Hepatocyte (in vitro differentiated cells): Measurements from ENCODE around the gene RNF149. TPM values are rescaled to one million over a fixed set of nuclear protein-coding genes. Genes with fewer than 3 reads are reported as not detected.

Source experiments
- DNase-seq: peaks from one replicate; pipeline ENCODE4 v3.0.0-alpha.2; 2016; ENCODE audit warnings: low spot score
- H2AFZ ChIP-seq: fragments of 200-600 bp; sonication (generic); 2 replicates; pipeline ENCODE4 v1.6.0; 2016; ENCODE audit warnings: antibody characterized with exemption, mild to moderate bottlenecking
- H3K27ac ChIP-seq: fragments of 200-600 bp; sonication (generic); 2 replicates; pipeline ENCODE4 v1.5.1; 2016; ENCODE audit warnings: mild to moderate bottlenecking
- H3K27me3 ChIP-seq: fragments of 200-600 bp; sonication (generic); 2 replicates; pipeline ENCODE4 v1.6.1; 2016
- H3K36me3 ChIP-seq: fragments of 200-600 bp; sonication (generic); replicated peaks from 2 replicates; pipeline ENCODE4 v1.5.1; 2016; ENCODE audit warnings: low read depth; ENCODE audit not compliant: insufficient read depth
- H3K4me1 ChIP-seq: fragments of 200-600 bp; sonication (generic); 2 replicates; pipeline ENCODE4 v1.5.1; 2016; ENCODE audit warnings: mild to moderate bottlenecking, moderate library complexity; ENCODE audit not compliant: insufficient read depth
- H3K4me2 ChIP-seq: fragments of 200-600 bp; sonication (generic); 2 replicates; pipeline ENCODE4 v1.6.0; 2016
- H3K4me3 ChIP-seq: fragments of 200-600 bp; sonication (generic); 2 replicates; pipeline ENCODE4 v1.5.1; 2016; ENCODE audit warnings: mild to moderate bottlenecking
- H3K79me2 ChIP-seq: fragments of 200-600 bp; sonication (generic); 2 replicates; pipeline ENCODE4 v1.6.0; 2017; ENCODE audit warnings: mild to moderate bottlenecking
- H3K9me2 ChIP-seq: fragments of 200-600 bp; sonication (generic); replicated peaks from 2 replicates; pipeline ENCODE4 v1.6.0; 2017; ENCODE audit warnings: mild to moderate bottlenecking; ENCODE audit not compliant: insufficient read depth
- H3K9me3 ChIP-seq: fragments of 200-600 bp; sonication (generic); 2 replicates; pipeline ENCODE4 v1.5.1; 2016; ENCODE audit warnings: low read depth, mild to moderate bottlenecking
- H4K20me1 ChIP-seq: fragments of 200-600 bp; sonication (generic); 2 replicates; pipeline ENCODE4 v1.6.0; 2016; ENCODE audit warnings: mild to moderate bottlenecking; ENCODE audit not compliant: insufficient read depth, poor library complexity, severe bottlenecking
- EZH2 ChIP-seq: fragments of 200-600 bp; sonication (generic); IDR thresholded peaks from 2 replicates; pipeline ENCODE4 v1.6.1; 2016; ENCODE audit warnings: antibody characterized with exemption, mild to moderate bottlenecking, borderline replicate concordance
- EZH2phosphoT487 ChIP-seq: fragments of 200-600 bp; sonication (generic); IDR thresholded peaks from one replicate; pipeline ENCODE4 v1.6.1; 2018; ENCODE audit warnings: antibody characterized with exemption, mild to moderate bottlenecking, low read depth, moderate library complexity; ENCODE audit not compliant: unreplicated experiment, severe bottlenecking
- WGBS: methylation state at CpG from one replicate; pipeline ENCODE4 v1.1.6; 2016; ENCODE audit warnings: low lambda C conversion rate; ENCODE audit errors: missing lambda C conversion rate; 5-methylcytosine and 5-hydroxymethylcytosine counted together
- polyA plus RNA-seq: library from polyadenylated mRNA; unstranded; fragments of >200 nt; fragmentation: Nextera tagmentation; extraction: Ambion mirVana; gene quantifications from 2 replicates; pipeline ENCODE4 v1.2.1, GENCODE V29; 2016
- total RNA-seq: library from RNA; depleted of rRNA; stranded (reverse); fragments of >200 nt; gene quantifications from 2 replicates; pipeline ENCODE4 v1.2.3, GENCODE V29; 2014
- TF ChIP-seq, protein P1 (sequence below): fragments of 200-600 bp; sonication (generic); IDR thresholded peaks from 2 replicates; pipeline ENCODE4 v1.5.1; 2016; ENCODE audit warnings: antibody characterized with exemption, mild to moderate bottlenecking; ENCODE audit not compliant: poor library complexity

RNF149 gene
- total and polyA plus RNA-seq, 2 experiments from 2014 or later, result 60.7 to 64.6 TPM

GRCh38 chr2:101273056-101273455 is 35.4 kb downstream of the RNF149 start:
- Histone ChIP-seq H3K4me3 (no peak overlapping the region), H3K4me2 (no peak overlapping the region), H3K36me3 (no peaks in the 10 kb centered on the region), H3K79me2 (peaks cover 15% of the 10 kb centered on the region), H2AFZ (no peak overlapping the region), H3K27me3 (no peaks in the 10 kb centered on the region), H3K9me2 (no peaks in the 10 kb centered on the region), H3K9me3 (no peaks in the 10 kb centered on the region), H3K27ac (no peak overlapping the region), H4K20me1 (no peaks in the 10 kb centered on the region), H3K4me1 (no peaks in the 10 kb centered on the region)
- WGBS, result 72% methylated on average over 8 of the region's 8 CpGs
- DNase-seq, result no peak
- TF ChIP-seq EZH2phosphoT487 (no peak), EZH2 (no peak)
- TF ChIP-seq, protein P1, sequence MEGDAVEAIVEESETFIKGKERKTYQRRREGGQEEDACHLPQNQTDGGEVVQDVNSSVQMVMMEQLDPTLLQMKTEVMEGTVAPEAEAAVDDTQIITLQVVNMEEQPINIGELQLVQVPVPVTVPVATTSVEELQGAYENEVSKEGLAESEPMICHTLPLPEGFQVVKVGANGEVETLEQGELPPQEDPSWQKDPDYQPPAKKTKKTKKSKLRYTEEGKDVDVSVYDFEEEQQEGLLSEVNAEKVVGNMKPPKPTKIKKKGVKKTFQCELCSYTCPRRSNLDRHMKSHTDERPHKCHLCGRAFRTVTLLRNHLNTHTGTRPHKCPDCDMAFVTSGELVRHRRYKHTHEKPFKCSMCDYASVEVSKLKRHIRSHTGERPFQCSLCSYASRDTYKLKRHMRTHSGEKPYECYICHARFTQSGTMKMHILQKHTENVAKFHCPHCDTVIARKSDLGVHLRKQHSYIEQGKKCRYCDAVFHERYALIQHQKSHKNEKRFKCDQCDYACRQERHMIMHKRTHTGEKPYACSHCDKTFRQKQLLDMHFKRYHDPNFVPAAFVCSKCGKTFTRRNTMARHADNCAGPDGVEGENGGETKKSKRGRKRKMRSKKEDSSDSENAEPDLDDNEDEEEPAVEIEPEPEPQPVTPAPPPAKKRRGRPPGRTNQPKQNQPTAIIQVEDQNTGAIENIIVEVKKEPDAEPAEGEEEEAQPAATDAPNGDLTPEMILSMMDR, result no peak

DNA sequence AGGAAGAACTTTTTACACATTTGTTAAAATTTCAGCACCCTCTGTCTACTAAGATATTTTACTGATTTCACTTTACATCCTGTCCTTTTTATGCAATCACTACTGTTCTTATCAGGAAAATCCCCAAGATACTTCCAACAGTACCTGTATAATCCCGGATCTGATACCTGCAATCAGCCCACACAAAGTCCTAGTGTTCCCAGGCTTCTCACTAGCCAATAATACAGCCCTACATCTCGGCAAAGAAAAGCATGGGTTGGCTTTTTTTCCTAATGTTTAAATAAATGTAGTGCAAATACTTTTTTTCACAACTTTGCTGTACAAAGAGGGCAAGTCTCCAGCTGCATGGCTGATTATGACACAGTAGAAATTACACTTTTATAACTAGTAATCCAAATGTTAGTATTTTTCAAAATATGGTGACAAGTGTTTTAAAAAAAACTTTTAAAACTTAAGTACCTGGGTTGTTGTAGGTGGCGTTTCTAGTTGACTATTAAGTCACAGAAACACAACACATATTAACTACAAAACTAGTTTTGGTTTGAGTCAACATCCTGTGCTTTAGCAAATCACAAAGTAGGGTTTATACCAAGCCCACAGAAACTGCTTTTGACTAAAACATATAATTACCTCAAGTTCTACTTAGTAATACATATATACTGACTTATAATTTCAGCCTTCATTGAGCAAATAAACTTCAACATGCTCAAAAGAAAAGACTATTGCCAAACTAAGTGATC is 36.3 kb downstream of the RNF149 start:
- DNase-seq, result no peak
- Histone ChIP-seq H3K27ac (no peak overlapping the region), H4K20me1 (no peaks in the 10 kb centered on the region), H3K4me2 (no peak overlapping the region), H3K4me3 (no peak overlapping the region), H3K79me2 (peaks cover 10% of the 10 kb centered on the region), H3K9me2 (no peaks in the 10 kb centered on the region), H2AFZ (no peak overlapping the region), H3K9me3 (no peaks in the 10 kb centered on the region), H3K36me3 (no peaks in the 10 kb centered on the region), H3K4me1 (peaks cover 6% of the 10 kb centered on the region), H3K27me3 (no peaks in the 10 kb centered on the region)
- WGBS, result 70% methylated on average over 3 of the region's 3 CpGs
- no peak for TF ChIP-seq EZH2phosphoT487
- TF ChIP-seq, protein P1, result no peak
- no peak for TF ChIP-seq EZH2

DNA sequence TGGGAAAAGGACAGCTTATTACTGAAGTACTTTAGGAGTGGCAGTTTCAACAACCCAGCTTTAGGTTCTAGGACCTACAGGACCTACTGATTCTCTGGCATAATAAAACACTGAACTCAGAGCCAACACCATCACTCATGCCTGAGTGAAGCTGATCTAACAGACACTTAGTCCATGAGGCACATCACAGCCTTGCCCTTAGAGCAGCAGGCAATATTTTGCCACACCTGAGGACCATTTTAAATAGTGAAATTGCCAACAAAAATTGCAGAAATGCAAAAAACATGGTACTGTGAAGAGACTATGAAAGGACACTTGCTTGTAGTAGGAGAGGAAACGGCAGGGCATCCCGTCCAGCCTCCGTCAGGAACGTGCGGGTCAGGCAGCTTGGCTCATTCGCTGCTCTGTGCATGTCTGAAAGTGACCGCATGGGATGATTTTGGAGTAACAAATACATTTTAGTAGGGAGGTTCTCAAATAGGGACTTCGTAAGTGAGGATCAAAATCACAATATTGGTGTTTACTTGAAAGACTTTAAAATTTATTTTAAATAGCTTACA is 37.7 kb downstream of the RNF149 start:
- DNase-seq, result no peak
- Histone ChIP-seq H3K27me3 (no peaks in the 10 kb centered on the region), H3K4me3 (no peak overlapping the region), H3K79me2 (no peaks in the 10 kb centered on the region), H3K9me3 (no peaks in the 10 kb centered on the region), H2AFZ (no peak overlapping the region), H4K20me1 (no peaks in the 10 kb centered on the region), H3K9me2 (no peaks in the 10 kb centered on the region), H3K4me1 (peaks cover 14% of the 10 kb centered on the region), H3K4me2 (no peak overlapping the region), H3K36me3 (no peaks in the 10 kb centered on the region), H3K27ac (no peak overlapping the region)
- WGBS, result 97% methylated on average over 8 of the region's 8 CpGs
- TF ChIP-seq EZH2phosphoT487, result no peak
